Stimulated activated CD4-positive, alpha-beta T cell treated with anti-CD3 and anti-CD28 coated beads, Interleukin-4, amount 100 ng/mL, for 1 hour (primary cell): ENCODE measurements around the gene FNTB.
"Not testable (repeated sequence)": the region's sequence is repeated elsewhere in the genome, so short reads cannot be mapped to it uniquely, and the experiment has no call there.

Experiments
- DNase-seq: peaks from one replicate; pipeline ENCODE4 v3.0.0-alpha.2; 2020

Gene FNTB

DNA sequence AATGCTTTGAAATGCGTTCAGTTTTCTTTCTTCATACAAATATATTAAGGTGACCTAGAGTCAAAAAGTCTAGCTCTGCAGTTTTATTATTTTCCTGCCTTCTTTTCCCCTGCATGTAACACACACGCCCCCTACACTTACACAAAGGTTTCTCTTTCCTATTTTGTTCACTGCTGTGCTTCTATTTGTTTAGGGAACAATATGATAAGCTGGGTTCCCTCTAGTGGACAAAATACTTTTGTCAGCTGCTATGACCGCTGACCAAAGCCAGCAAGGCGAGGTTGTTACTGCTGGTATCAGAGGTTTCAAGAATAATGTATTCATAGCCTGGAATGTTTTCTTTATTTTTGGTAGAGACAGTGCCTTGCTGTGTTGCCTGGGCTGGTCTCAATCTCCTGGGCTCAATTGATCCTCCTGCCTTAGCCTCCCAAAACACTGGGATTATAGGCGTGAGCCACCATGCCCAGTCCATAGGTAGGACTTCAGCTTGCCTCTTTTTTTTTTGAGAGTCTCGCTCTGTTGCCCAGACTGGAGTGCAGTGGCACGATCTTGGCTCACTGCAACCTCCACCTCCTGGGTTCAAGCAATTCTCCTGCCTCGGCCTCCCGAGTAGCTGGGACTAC lies 33.4 kb downstream of the FNTB start:
- DNase-seq: no peak

DNA sequence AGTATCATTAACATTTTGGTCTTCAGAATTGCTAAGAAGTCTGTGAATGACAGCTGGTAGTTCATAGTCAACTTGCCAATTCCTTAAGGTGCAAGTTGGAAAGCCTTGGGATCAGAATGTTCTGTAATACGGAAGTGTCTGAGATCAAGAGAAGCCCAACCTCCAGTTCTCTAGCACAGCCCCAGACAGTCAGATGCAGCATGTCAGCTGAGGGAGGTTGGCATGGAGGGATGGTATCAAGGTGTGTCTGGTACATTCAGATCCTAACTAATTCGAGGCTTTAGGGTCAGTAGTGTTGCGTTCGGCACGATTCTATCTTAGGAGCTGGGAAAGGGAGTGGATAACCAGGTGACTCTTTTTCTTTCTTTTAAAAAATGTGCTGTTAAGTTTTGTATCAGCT lies 38.3 kb downstream of the FNTB start:
- DNase-seq: no peak

- DNase-seq: no peak
These were observed 39.1 kb downstream of the FNTB start for GRCh38 chr14:65025818-65026217.

DNA sequence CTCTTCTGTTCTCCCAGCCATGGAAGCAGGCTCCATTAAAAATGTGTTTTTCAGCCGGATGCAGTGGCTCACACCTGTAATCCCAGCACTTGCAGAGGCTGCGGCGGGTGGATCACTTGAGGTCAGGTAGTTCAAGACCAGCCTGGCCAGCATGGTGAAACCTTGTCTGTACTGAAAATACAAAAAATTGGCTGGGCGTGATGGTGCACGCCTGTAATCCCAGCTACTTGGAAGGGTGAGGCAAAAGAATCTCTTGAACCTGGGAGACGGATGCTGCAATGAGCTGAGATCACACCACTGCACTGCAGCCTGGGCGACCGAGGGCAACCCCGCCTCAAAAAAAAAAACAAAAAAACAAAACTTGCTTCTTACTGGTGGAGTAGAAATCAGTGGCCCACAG lies 39.8 kb downstream of the FNTB start:
- no peak for DNase-seq

DNA sequence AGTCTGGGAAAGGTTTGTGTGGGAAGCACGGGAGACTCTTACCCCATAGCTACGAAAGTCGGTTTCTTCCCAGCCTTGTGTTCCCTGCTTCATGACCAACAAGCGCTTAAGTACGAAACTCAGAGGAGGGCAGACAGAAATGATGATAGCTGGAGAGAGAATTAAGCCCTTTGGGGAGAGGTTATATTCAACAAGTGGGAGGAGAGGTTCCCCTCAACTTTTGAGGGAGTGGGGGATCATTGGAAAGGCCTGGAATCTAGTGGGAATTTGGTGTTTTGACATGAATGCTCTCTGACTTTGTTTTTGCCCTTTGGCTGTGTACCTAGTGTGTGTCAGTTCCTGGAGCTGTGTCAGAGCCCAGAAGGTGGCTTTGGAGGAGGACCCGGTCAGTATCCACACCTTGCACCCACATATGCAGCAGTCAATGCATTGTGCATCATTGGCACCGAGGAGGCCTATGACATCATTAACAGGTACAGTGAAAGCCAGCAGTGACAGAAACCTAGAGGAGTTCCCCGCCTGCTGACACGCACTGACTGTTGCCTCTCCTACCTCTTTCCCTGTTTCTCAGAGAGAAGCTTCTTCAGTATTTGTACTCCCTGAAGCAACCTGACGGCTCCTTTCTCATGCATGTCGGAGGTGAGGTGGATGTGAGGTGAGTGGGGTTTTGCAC lies 40.6 kb downstream of the FNTB start:
- no peak for DNase-seq

DNA sequence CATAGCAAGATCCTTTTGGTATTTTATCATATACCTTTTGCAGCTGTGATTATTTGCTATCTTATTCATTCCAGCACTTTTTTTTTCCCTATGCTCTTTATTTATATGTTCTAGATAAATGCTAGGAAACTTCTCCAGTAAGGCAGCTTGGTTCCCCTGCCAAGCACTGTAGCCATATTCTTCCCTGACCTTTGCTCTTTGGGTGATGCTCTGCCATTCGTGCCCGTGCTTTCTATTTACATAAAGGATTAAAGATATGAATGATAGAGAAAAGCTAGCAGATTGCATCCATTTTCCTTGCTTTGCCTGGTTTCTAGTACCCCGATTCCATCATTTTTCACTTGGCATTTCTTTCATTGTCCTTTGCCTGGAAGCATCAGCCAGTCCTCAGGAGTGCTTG lies 42.2 kb downstream of the FNTB start:
- no peak for DNase-seq

DNA sequence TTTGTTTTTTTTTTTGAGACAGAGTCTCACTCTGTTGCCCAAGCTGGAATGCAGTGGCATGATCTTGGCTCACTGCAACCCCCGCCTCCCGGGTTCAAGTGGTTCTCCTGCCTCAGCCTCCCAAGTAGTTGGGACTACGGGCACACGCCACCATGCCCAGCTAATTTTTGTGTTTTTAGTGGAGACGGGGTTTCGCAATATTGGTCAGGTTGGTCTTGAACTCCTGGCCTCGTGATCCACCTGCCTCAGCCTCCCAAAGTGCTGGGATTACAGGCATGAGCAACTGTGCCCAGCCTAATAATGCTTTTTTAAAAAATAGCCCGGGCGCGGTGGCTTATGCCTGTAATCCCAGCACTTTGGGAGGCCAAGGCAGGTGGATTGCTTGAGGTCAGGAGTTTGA lies 44.6 kb downstream of the FNTB start:
- DNase-seq: not testable (repeated sequence)

DNA sequence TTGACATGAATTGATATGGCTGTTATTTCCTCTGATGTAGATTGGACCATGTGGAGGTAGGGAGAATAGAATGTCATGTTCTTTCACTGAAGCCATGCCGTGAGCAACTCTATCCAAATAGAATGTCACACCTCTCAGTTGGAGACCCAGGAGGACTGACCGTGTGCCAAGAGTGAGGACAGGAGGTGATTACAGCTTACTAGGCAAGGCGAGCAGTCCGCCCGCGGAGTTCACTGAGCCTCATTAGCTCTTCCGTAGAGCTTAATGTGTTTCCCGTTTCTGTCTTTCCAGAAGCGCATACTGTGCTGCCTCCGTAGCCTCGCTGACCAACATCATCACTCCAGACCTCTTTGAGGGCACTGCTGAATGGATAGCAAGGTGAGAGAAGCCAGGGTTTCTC lies 45.6 kb downstream of the FNTB start:
- DNase-seq: no peak

DNA sequence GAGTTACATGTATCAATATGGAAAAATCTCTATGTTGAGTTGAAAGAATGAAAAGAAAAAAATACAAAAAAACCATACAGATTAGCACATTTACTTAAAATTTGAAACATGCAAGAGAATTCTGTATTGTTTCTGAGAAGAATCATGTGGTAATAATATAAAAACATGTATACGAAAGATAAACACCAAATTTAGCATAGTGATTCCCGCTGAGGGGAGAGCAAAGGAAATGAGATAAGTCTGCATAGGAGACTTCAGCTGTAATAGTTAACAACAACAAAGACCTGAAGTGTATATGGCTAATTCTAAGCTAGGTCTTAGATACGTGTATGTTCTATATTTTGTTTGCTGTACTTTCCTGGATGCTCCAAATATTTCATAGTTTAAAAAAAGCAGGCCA lies 46.5 kb downstream of the FNTB start:
- no peak for DNase-seq

DNA sequence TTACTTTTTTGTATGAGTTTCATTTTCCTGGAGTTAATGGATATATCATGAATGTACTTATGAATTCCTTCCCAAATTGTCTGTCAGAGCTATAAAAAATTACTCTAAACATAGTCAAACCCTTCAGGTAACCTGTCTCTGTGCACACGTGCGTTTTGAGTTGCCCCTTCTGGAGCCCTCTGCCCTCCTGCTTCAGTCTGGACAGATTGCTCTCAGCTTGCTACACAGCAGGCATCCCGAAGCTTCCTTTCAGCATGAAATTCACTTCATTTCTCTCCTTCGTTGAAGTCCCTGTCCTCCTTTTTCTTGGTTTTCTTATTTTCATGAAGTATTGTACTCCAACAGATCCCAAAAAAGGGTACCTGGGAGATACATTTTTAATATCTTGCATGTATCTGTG lies 47.3 kb downstream of the FNTB start:
- DNase-seq: no peak

DNA sequence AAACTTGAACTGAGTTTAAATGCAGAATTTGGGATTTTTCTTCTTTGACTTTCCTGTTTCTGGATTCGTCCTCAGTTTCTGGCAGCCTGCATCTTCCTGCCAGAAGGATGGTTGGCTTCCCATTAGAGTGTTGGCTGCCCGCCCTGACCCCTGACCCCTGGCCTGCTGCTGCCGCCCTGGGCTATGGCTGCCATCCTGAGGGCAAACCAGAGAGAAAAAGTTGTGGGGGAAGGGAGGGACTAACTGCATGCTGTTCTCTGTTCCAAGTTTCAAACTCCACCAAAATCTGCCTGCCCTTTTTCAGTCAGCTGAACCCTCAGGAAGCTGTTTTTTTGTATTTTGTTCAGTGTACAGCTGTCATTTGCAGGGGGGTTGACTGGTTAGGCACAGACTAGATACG lies 48.4 kb downstream of the FNTB start:
- DNase-seq: no peak

DNA sequence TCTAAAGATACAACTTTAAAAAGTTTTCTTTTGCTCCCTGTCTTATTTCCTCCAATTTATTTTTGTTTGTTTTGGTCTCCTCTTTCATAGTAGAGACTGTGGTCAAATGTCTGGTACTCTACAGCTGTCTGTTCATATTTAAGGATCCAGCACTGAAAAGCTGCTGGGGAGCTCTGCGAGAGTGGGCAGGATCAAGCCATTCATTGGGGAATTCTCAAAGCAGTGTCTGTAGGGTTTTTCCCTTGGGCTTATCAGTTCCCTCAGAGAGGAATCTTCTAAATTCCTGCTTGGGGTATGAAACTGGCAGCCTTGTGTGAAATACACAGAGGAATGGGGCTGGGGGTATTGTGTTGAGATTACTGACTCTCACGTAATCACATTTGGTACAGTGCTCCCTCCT lies 52.3 kb downstream of the FNTB start:
- DNase-seq: no peak

DNA sequence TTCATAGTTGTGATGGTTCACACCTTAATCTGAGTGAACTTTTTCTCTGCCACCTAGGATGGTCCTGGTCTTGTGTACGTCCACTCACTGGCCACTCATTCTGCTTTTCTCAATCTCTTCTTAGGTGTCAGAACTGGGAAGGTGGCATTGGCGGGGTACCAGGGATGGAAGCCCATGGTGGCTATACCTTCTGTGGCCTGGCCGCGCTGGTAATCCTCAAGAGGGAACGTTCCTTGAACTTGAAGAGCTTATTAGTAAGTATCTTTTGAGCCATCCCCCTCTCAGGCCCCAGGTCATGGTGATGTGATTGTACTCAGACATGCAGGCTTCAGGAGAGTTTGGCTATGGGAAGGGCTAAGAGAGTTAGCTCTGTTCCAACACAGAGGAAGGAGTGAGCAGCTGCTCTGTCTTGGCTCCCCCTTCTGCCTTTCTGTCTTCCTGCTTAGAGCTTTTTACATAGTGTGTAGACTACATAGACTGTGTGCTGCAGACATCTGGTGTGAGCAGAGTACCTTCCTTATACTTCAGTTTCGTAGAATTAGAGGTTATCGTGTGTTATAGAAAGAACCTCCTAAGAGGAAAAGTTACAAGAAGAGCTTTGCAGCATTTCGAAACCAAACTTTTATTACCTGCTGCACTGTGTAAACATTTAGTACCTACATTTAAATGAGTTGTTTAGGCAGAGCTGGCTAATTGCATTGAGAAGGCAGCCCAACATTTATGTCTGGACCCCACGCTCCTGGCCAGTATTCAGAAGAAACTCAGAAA lies 54.2 kb downstream of the FNTB start:
- DNase-seq: no peak

DNA sequence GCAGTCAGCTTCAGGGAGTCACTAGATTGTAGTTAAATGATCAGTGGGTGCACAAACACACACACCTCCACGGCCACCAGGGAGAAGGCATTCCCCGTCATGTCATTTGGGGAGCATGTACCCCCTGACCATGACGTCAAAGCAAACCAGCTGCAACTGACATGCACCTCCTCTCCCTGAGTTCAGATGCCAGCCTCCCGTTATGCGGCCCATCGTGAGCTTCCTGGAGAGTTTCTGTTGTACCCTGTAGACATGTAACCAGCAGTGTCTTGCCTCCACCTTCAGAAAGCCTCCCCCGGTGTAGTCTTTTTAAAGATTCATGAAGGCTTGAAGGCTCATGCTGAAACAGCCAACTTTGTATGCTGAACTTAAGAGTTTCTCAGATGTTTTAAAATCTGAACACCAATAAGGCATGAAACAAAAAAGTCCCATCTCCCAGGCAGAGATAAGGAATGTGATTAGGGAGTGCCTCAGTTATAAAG lies 54.8 kb downstream of the FNTB start:
- DNase-seq: no peak

DNA sequence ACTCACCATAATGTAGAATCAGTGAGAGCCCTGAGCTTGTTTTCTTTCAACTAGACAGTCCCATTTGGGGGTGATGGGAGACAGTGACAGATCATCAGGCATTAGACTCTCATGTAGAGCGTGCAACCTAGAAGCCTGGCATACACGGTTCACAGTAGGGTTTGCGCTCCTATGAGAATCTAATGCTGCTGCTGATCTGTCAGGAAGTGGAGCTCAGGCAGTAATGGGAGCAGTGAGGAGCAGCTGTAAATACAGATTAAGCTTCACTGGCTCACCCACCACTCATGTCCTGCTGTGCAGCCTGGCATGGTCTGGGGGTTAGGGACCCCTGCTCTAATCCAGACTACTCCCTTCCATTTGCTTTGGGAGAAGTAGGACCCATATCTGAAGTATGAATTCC lies 55.6 kb downstream of the FNTB start:
- no peak for DNase-seq

DNA sequence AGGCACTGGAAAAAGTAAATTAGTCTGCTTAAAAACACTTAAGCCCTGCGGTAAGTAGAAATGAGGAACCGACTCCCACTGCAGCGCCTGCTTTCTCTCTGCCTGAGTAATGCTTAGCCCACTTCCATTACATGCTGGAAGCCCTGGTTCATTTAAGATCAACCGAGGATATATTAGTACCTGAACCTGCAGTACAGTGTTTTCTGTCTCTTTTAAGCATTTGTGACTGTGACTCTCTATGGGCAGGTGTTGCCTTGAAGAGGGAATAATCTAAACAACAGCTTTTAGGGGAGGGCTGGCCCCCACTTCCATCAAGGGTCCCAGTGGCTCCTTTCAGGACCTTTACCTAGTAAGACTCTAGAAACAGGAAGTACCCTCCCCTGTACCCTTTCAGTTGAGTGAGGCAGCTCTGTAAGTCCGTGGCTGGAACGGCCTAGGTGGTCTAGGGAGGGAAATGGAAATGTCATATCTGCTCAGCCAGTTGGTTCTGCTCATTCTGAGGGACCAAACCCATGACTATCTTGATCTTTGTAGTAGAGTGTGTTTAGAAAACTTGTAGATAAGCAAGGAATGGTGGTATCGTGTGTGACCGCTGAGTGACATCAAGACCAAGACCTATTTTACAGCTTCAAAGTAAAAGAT lies 56.2 kb downstream of the FNTB start:
- DNase-seq: no peak

GRCh38 chr14:65043893-65044595 lies 57.3 kb downstream of the FNTB start:
- no peak for DNase-seq

GRCh38 chr14:65044596-65044959 lies 57.9 kb downstream of the FNTB start:
- DNase-seq: no peak

DNA sequence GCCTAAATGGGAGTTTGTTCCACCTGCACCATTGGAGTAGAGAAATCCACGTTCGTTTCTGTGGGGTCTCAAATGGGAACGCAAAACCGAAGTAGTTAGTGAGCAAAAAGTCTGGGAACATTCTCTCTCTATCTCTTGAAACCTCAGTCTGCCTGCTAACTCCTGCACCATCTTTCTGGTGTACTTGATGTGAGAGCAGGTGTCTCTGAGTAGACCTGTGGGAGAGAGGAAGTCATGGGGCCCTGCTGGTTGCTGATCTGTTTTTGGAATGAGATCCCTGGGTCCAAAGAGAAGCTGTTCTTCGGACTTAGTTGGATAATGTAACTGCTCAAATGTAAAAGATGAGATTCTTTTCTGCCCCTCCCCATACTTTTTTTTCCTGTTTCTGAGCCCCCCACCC lies 58.3 kb downstream of the FNTB start:
- no peak for DNase-seq

GRCh38 chr14:65045709-65046108 lies 59.0 kb downstream of the FNTB start:
- DNase-seq: no peak

DNA sequence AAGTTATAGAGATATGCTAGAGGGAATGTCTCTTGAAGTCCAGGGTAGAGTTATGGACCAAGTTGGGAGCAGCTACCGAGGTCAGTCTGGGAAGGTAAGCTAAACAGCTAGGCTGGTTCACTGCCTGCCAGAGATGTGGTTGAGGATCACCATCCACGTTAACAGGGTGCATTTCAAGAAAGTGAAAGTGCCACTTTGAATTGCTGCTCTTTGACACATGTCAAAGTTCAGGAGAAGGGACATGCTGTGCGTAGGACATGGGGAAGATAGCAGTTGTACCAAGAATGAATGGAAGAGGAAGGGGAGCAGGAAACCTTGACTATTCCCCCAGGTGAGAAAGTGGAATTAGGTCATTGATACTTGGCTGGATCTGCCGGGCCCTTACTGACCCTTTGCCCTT lies 66.1 kb downstream of the FNTB start:
- no peak for DNase-seq

DNA sequence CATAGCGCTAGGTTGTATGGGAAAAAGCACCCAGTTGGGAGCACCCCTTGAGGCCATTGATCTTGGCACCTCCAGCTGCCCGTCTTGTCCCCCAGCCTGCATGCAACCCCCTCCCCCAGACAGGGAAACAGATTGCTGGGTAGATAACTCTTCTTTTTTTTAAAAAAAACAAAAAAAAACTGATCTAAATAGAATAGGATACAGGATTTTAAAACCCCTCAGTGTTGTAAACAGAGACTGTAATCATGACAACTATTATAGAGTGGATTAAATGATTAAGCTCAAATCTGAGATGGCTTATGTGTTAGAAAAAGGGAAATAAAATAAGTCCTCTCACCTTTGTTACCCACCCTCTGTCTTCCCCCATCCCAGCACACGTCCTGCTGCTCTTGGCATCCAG lies 66.8 kb downstream of the FNTB start:
- DNase-seq: no peak

DNA sequence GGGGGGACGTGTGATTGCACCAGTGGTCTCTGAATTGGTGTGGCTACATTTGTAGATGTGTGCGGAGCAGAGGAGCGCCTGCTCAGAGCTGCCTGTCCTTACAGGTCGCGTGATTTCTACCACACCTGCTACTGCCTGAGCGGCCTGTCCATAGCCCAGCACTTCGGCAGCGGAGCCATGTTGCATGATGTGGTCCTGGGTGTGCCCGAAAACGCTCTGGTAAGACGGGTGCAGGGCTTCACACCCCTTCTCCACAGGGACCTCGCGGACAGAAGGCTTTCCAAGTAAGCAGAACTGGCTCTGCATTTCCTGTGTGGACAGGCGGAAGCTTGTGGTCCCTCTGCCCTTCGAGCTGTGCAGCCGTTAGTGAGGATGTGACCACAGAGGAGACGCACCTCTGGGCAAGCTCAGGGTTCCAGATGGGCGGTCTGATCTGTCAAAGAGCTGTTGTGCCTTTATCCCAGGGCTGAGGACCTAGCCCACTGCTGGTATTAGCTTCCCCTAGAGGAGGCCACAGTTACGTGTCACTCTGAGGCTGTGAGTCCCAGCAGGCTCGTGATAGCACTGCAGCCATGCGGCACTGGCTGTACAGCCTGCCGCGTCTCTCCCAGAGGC lies 67.9 kb downstream of the FNTB start:
- no peak for DNase-seq
